Breast epithelium (tissue), 3 donors: ENCODE results near the gene CCL5.

Experiments
- POLR2A ChIP-seq: fragments of 450-650 bp; IDR thresholded peaks from one replicate; pipeline ENCODE4 v1.6.1; 2016; ENCODE audit warnings: antibody characterized with exemption, mild to moderate bottlenecking, moderate library complexity
- POLR2AphosphoS5 ChIP-seq, 3 donors: sonication (generic); formaldehyde crosslinking; IDR thresholded peaks; one replicate each; pipeline ENCODE4 v1.6.1; 2017; ENCODE audit warnings: antibody characterized with exemption in 3 of 3
- TF ChIP-seq, protein P1 (sequence below), 3 donors: fragments of 450-650 bp; IDR thresholded peaks; one replicate each; pipeline ENCODE4 v1.5.1; 2016 to 2017; ENCODE audit warnings: antibody characterized with exemption in 3 of 3, mild to moderate bottlenecking in 3 of 3, moderate library complexity in 3 of 3

DNA sequence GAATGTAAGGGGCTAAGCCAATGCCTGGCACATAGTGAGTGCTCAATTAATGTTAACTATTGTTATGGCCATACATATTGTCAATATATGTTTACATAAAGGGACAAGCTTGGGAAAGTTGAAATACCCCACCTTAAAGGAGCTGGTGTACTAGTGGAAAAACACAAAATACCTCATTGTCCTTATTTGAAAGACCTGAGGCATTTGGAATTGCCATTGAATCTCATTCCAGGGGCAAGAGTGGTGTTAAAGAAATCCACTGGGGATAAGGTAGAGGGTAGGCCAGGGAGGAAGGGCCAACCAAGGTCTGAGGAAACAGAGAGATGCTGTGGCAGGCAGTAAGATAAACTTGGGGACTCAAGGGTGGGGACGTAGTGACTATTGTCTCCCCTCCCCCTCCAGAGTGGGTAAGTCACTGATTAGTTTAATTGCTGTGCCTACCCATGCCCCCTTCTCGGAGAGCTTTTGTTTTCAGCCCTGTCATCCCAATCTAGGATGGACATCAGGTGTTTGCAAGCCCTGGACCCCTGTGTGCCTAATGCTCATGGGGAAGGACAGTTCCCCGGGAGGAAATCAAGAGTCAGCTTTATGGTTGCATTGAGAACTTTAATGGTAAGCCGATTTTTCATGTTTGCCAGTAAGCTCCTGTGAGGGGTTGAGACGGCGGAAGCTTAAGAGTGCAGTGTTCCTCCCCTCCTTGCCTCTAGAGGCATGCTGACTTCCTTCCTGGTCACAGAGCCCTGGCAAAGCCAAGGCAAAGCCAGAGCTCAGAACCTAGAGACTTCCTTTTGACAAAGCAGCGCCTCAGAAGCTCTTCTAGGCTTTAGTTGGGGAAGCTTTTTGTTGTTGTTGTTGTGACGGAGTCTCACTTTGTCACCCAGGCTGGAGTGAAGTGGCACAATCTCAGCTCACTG lies 9.0 kb downstream of the CCL5 start:
- TF ChIP-seq, protein P1, sequence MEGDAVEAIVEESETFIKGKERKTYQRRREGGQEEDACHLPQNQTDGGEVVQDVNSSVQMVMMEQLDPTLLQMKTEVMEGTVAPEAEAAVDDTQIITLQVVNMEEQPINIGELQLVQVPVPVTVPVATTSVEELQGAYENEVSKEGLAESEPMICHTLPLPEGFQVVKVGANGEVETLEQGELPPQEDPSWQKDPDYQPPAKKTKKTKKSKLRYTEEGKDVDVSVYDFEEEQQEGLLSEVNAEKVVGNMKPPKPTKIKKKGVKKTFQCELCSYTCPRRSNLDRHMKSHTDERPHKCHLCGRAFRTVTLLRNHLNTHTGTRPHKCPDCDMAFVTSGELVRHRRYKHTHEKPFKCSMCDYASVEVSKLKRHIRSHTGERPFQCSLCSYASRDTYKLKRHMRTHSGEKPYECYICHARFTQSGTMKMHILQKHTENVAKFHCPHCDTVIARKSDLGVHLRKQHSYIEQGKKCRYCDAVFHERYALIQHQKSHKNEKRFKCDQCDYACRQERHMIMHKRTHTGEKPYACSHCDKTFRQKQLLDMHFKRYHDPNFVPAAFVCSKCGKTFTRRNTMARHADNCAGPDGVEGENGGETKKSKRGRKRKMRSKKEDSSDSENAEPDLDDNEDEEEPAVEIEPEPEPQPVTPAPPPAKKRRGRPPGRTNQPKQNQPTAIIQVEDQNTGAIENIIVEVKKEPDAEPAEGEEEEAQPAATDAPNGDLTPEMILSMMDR (IDR thresholded peaks at IDR 0.05): no peak
- TF ChIP-seq POLR2AphosphoS5 (IDR thresholded peaks at IDR 0.05) (no peak), POLR2A (no peak)
